CD4-positive, CD25-positive, alpha-beta regulatory T cell (primary cell): ENCODE data around the gene YPEL2. TPM values are rescaled to one million over a fixed set of nuclear protein-coding genes. Genes with fewer than 3 reads are reported as not detected.
"Not testable (repeated sequence)": the region's sequence is repeated elsewhere in the genome, so short reads cannot be mapped to it uniquely, and the experiment has no call there.

Experiments used
- ATAC-seq, 2 donors: fragments of 150-1000 bp; cut with Tn5 transposase; one replicate each; pipeline ENCODE4 v1.10.0; 2021; ENCODE audit warnings: low read depth in 2 of 2, moderate number of reproducible peaks in 2 of 2, moderate library complexity in 1 of 2
- DNase-seq, 3 donors: peaks; one replicate each; pipeline versions ENCODE4 v3.0.0 to v3.0.0-alpha.2; 2012 to 2022; ENCODE audit warnings: mixed read lengths in 1 of 3
- H3K27ac ChIP-seq: one replicate; pipeline ENCODE4 v1.7.0; 2013; ENCODE audit warnings: mild to moderate bottlenecking, low read length; ENCODE audit not compliant: insufficient read depth, poor library complexity, severe bottlenecking
- H3K27me3 ChIP-seq: one replicate; pipeline ENCODE4 v1.7.0; 2013; ENCODE audit warnings: low read length; ENCODE audit not compliant: control insufficient read depth, insufficient read depth
- H3K36me3 ChIP-seq: one replicate; pipeline ENCODE4 v1.7.0; 2013; ENCODE audit warnings: mild to moderate bottlenecking, low read length, moderate library complexity; ENCODE audit not compliant: control insufficient read depth, insufficient read depth
- H3K4me1 ChIP-seq: 2 replicates; pipeline ENCODE4 v1.7.0; 2013; ENCODE audit warnings: mild to moderate bottlenecking, low read length; ENCODE audit not compliant: insufficient read depth, control insufficient read depth, poor library complexity, severe bottlenecking
- H3K4me3 ChIP-seq: one replicate; pipeline ENCODE4 v1.7.0; 2013; ENCODE audit warnings: low read depth, mild to moderate bottlenecking, low read length, moderate library complexity
- H3K9me3 ChIP-seq, 2 experiments: 1 replicate in 1 of 2; 2 replicates in 1 of 2; pipeline ENCODE4 v1.7.0; 2013; ENCODE audit warnings: low read length in 2 of 2, mild to moderate bottlenecking in 1 of 2, moderate library complexity in 1 of 2; ENCODE audit not compliant: control insufficient read depth in 2 of 2
- H3K27ac Mint-ChIP-seq, 3 donors: one replicate each; pipeline ENCODE4 v1.8.0; 2020 to 2022; ENCODE audit warnings: mild to moderate bottlenecking in 3 of 3, mixed read lengths in 3 of 3, moderate library complexity in 2 of 3
- H3K27me3 Mint-ChIP-seq: one replicate; pipeline ENCODE4 v1.8.0; 2022; ENCODE audit warnings: mild to moderate bottlenecking, mixed read lengths
- H3K36me3 Mint-ChIP-seq: one replicate; pipeline ENCODE4 v1.8.0; 2020; ENCODE audit warnings: mixed read lengths
- H3K4me1 Mint-ChIP-seq, 4 donors: one replicate each; pipeline ENCODE4 v1.8.0; 2020 to 2022; ENCODE audit warnings: mixed read lengths in 4 of 4, mild to moderate bottlenecking in 1 of 4
- H3K4me3 Mint-ChIP-seq, 4 donors: one replicate each; pipeline ENCODE4 v1.8.0; 2020 to 2022; ENCODE audit warnings: mild to moderate bottlenecking in 4 of 4, mixed read lengths in 4 of 4, moderate library complexity in 3 of 4
- H3K9me3 Mint-ChIP-seq, 7 donors: one replicate each; pipeline ENCODE4 v1.8.0; 2020 to 2022; ENCODE audit warnings: mixed read lengths in 7 of 7, mild to moderate bottlenecking in 3 of 7, moderate library complexity in 2 of 7
- polyA plus RNA-seq, 4 donors: library from polyadenylated mRNA; unstranded; fragments of 300-500 nt; fragmentation: Illumina TruSeq; gene quantifications; one replicate each; pipeline ENCODE4 v1.2.3, GENCODE V29; 2021
- total RNA-seq: library from RNA; stranded (reverse); gene quantifications from one replicate; pipeline ENCODE4 v1.2.3, GENCODE V29; 2022

The YPEL2 gene
- total RNA-seq, result 64.3 TPM
- 10 to 100 TPM; 35.7 to 45.7 (median 41.2) TPM for polyA plus RNA-seq

GRCh38 chr17:59331129-59331928 is at the start of gene YPEL2:
Gene YPEL2, plus strand, starts transcription at chr17:59331655. Its CDS starts 21,755 bp downstream, at chr17:59353410.
- H3K9me3 ChIP-seq, result no peaks in the 10 kb centered on the region
- Mint-ChIP-seq H3K27ac (peak within 1 kb of the TSS; percentile 92 to 95 (median 94)), H3K36me3 (no peaks in the 10 kb centered on the region), H3K4me1 (peaks cover 27 to 84% (median 75%) of the 10 kb centered on the region in 4 donors), H3K27me3 (no peaks in the 10 kb centered on the region), H3K4me3 (peak within 1 kb of the TSS; percentile 95 to 97 (median 96)), H3K9me3 (peaks cover 0 to 1% (median 0%) of the 10 kb centered on the region in 7 donors)
- DNase-seq, result peak; percentile 87 to 94 (median 89)
- peaks cover 83% of the 10 kb centered on the region for H3K4me1 ChIP-seq
- no peaks in the 10 kb centered on the region for H3K36me3 ChIP-seq
- H3K27ac ChIP-seq, result peak within 1 kb of the TSS; percentile 79
- no peaks in the 10 kb centered on the region for H3K27me3 ChIP-seq
- H3K4me3 ChIP-seq, result peak within 1 kb of the TSS; percentile 89
- ATAC-seq, result peak; percentile 88 to 89

- DNase-seq (peak in 1 of 3 donors; percentile 1), ATAC-seq (no peak)
- Histone ChIP-seq H3K9me3 (no peaks in the 10 kb centered on the region), H3K4me1 (no peaks in the 10 kb centered on the region), H3K4me3 (no peak overlapping the region), H3K36me3 (no peaks in the 10 kb centered on the region), H3K27ac (no peak overlapping the region), H3K27me3 (no peaks in the 10 kb centered on the region)
- Mint-ChIP-seq H3K27ac (no peak overlapping the region), H3K9me3 (no peaks in the 10 kb centered on the region), H3K36me3 (peaks cover 3% of the 10 kb centered on the region), H3K4me3 (no peak overlapping the region), H3K4me1 (peaks cover 0 to 5% (median 1%) of the 10 kb centered on the region in 4 donors), H3K27me3 (no peaks in the 10 kb centered on the region)
Observed at GRCh38 chr17:59284317-59284716, 47.1 kb upstream of the YPEL2 start.

- Mint-ChIP-seq H3K4me3 (no peak overlapping the region), H3K27me3 (no peaks in the 10 kb centered on the region), H3K27ac (peak overlapping the region in 1 of 3 donors; percentile 25), H3K36me3 (peaks cover under 1% of the 10 kb centered on the region), H3K4me1 (peaks cover 0 to 5% (median 1%) of the 10 kb centered on the region in 4 donors), H3K9me3 (no peaks in the 10 kb centered on the region)
- H3K9me3 ChIP-seq, result no peaks in the 10 kb centered on the region
- DNase-seq (peak in 1 of 3 donors; percentile 16), ATAC-seq (no peak)
- no peak overlapping the region for H3K4me3 ChIP-seq
- H3K27ac ChIP-seq, result no peak overlapping the region
- H3K4me1 ChIP-seq, result no peaks in the 10 kb centered on the region
- H3K27me3 ChIP-seq, result no peaks in the 10 kb centered on the region
- H3K36me3 ChIP-seq, result no peaks in the 10 kb centered on the region
Observed at GRCh38 chr17:59287452-59287851, 44.0 kb upstream of the YPEL2 start.

- no peaks in the 10 kb centered on the region for H3K27me3 Mint-ChIP-seq
- ATAC-seq, result no peak
- no peak for DNase-seq
- no peaks in the 10 kb centered on the region for H3K36me3 Mint-ChIP-seq
- H3K27ac Mint-ChIP-seq, result no peak overlapping the region
- no peak overlapping the region for H3K4me3 Mint-ChIP-seq
- H3K4me3 ChIP-seq, result no peak overlapping the region
- H3K9me3 Mint-ChIP-seq, result no peaks in the 10 kb centered on the region
- no peaks in the 10 kb centered on the region for H3K9me3 ChIP-seq
- H3K4me1 Mint-ChIP-seq, result peaks cover 0 to 5% (median 1%) of the 10 kb centered on the region in 4 donors
- no peaks in the 10 kb centered on the region for H3K36me3 ChIP-seq
- H3K4me1 ChIP-seq, result no peaks in the 10 kb centered on the region
- H3K27me3 ChIP-seq, result no peaks in the 10 kb centered on the region
- no peak overlapping the region for H3K27ac ChIP-seq
Observed at GRCh38 chr17:59287891-59288290, 43.6 kb upstream of the YPEL2 start.

GRCh38 chr17:59289981-59290301 is 41.5 kb upstream of the YPEL2 start:
- ATAC-seq (no peak), DNase-seq (no peak)
- no peaks in the 10 kb centered on the region for H3K4me1 Mint-ChIP-seq
- H3K27ac ChIP-seq, result no peak overlapping the region
- H3K27me3 ChIP-seq, result no peaks in the 10 kb centered on the region
- no peak overlapping the region for H3K27ac Mint-ChIP-seq
- no peaks in the 10 kb centered on the region for H3K9me3 ChIP-seq
- no peaks in the 10 kb centered on the region for H3K36me3 ChIP-seq
- no peaks in the 10 kb centered on the region for H3K4me1 ChIP-seq
- no peaks in the 10 kb centered on the region for H3K9me3 Mint-ChIP-seq
- H3K4me3 ChIP-seq, result no peak overlapping the region
- H3K36me3 Mint-ChIP-seq, result no peaks in the 10 kb centered on the region
- H3K4me3 Mint-ChIP-seq, result no peak overlapping the region
- no peaks in the 10 kb centered on the region for H3K27me3 Mint-ChIP-seq

- H3K4me1 ChIP-seq, H3K36me3 ChIP-seq, H3K4me1 Mint-ChIP-seq, H3K27me3 ChIP-seq, H3K4me3 ChIP-seq, H3K4me3 Mint-ChIP-seq, ATAC-seq, H3K27ac Mint-ChIP-seq, H3K36me3 Mint-ChIP-seq, H3K27ac ChIP-seq, H3K27me3 Mint-ChIP-seq, H3K9me3 Mint-ChIP-seq, DNase-seq, H3K9me3 ChIP-seq: not testable (repeated sequence)
Observed at GRCh38 chr17:59290302-59290998, 41.0 kb upstream of the YPEL2 start.

- DNase-seq (no peak), ATAC-seq (no peak)
- Mint-ChIP-seq H3K4me1 (no peaks in the 10 kb centered on the region), H3K36me3 (no peaks in the 10 kb centered on the region), H3K9me3 (no peaks in the 10 kb centered on the region), H3K27me3 (peaks cover 1% of the 10 kb centered on the region), H3K27ac (no peak overlapping the region), H3K4me3 (no peak overlapping the region)
- H3K27me3 ChIP-seq, result no peaks in the 10 kb centered on the region
- H3K4me1 ChIP-seq, result no peaks in the 10 kb centered on the region
- no peaks in the 10 kb centered on the region for H3K9me3 ChIP-seq
- H3K27ac ChIP-seq, result no peak overlapping the region
- H3K4me3 ChIP-seq, result no peak overlapping the region
- H3K36me3 ChIP-seq, result no peaks in the 10 kb centered on the region
Observed at GRCh38 chr17:59292174-59292523, 39.3 kb upstream of the YPEL2 start.
